ENCODE results near the gene KRTAP12-2. TPM values are rescaled to one million over a fixed set of nuclear protein-coding genes. Genes with fewer than 3 reads are reported as not detected.
"Not testable (repeated sequence)": the region's sequence is repeated elsewhere in the genome, so short reads cannot be mapped to it uniquely, and the experiment has no call there.

The KRTAP12-2 gene
- total RNA-seq, 1 donor from 2014 or later, result not detected

DNA sequence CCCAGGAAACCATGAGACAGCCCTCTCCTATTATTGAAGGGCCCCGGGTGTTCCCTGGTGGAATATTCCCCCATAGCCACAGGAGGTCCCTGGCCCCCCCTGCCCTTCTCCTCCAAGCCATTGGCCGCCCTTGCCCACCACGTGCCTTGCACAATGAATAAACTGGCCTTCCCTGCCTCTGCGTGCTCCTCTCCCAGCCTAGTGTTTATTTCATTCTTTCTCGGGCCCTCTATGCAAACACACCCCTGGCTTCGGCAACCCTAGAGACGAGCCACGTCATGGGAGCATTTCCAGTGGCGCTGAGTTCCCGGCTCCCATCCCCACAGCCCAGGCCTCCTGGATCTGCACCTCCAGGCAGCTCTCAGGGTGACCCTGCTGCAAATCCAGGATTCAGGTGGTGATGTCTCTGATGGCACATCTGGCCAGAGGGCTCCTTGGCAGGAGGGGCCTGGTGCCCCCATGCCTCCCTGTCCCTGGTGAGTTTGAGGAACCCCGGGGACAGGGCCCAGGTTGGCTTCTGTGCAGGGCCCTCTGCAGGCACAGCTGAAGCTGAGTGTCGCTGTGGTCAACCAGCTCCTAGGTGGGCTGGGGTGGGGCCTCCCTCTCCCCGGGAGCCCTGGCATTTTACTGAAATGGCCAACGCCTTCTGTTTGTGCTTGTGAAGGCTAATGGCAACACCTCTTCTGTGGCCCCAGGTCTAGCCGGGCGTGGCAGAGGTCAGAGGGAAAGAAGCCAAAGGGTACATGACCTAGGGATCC lies 36.4 kb upstream of the KRTAP12-2 start:
- no peak for DNase-seq (ENCODE audit: low read depth, low spot score)

GRCh38 chr21:44702111-44702972 lies 35.6 kb upstream of the KRTAP12-2 start:
- DNase-seq (ENCODE audit: low read depth, low spot score), result no peak

DNA sequence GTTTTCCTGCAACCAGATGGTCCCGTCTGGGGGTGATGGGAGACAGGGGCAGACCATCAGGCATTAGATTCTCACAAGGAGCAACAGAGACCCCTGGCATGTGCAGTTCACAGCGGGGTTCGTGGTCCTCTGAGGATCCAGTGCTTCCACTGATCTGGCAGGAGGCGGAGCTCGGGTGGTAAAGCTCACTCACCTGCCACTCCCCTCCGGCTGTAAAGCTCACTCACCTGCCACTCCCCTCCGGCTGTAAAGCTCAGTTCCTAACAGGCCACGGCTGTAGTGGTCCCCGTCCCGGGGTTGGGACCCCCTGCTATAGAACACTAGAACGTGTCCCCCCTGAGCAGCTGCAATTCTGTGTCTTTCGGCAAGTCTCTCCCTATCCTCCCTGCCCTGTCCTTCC lies 34.8 kb upstream of the KRTAP12-2 start:
- no peak for DNase-seq (ENCODE audit: low read depth, low spot score)

DNA sequence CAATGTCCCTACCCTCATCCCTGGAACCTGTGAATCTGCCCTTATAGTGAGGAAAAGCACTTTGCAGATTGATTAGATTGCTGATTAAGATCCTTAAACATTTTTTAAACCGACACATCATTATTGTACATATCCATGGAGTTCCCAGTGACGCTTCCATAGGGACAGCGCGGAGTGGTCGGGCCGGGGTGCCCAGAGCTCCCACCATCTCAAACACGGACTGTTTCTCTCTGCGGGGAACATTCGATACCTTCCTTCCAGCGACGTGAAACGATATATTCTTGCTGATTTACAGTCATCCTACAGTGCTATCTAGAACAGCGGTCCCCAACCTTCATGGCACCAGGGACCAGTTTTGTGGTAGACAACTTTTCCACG lies 34.3 kb upstream of the KRTAP12-2 start:
- DNase-seq (ENCODE audit: low read depth, low spot score), result no peak

- no peak for DNase-seq (ENCODE audit: low read depth, low spot score)
Observed at GRCh38 chr21:44700101-44701022, 33.6 kb upstream of the KRTAP12-2 start.

DNA sequence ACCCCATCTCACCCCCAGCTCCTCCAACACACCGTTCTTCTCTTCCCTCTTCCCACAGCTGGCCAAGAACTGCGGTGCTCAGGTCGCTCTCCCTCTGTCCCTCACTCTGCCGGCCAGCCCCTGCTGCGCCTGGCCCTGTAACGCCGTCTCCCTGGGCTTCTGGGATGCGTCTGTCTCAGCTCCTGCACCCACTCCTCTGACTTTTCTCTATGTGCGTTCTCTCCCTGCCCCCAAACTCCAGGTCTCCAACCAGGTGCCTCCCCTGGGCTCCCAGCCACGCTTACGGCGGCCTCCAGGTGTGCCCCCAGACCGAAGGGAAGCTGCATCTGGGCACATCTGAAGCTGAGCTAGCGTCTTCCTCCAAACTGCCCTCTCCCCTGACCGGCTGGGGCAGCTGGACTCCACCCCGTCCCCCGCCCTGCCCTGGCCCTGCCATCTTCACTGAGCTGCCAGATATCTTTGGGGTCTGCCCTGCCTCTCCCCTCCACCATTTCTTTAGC lies 32.8 kb upstream of the KRTAP12-2 start:
- DNase-seq (ENCODE audit: low read depth, low spot score), result no peak

- no peak for DNase-seq (ENCODE audit: low read depth, low spot score)
Observed at GRCh38 chr21:44697811-44698734, 31.3 kb upstream of the KRTAP12-2 start.

- not testable (repeated sequence) for DNase-seq (ENCODE audit: low read depth, low spot score)
Observed at GRCh38 chr21:44697172-44697810, 30.6 kb upstream of the KRTAP12-2 start, which contains the start of gene KRTAP10-12. KRTAP10-12 (plus strand) TSS chr21:44697172; CDS start chr21:44697202, 30 bp downstream.

DNA sequence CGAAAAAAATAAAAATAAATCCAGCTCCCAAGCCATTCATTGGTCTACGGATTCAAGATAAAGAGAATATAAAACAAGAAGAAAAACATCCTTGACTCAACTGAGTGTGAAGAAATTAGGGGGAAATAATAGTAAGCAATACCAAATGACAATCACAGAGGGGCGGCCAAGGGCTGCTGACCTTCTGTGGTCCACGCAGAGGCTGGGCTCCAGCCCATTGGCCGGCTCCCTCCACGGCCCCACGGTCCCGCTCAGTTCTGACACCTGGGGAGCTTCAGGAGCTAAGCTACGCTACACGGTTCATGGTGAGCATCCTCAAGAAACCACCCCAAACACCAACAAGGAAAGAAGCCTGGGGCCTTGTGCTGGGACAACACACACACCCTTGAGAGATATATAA lies 29.8 kb upstream of the KRTAP12-2 start:
- DNase-seq (ENCODE audit: low read depth, low spot score), result no peak

DNA sequence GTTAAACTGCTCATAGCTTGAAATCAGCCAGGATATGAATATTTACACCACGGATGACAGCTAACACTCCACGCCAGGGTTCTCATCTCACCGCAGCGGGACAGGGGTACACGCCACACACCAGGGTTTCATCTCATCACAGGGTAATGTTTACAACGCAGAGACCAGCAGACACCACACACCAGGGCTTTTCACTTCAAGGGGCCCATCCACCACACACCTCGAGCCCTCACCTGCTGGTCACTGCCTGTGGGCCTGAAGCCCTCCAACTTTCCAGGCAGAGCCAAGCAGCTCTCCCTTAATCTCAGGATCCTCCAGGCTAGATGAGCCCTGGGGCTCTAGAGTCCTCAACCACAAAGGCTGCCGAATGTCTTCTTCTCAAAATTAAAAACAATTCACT lies 28.9 kb upstream of the KRTAP12-2 start:
- no peak for DNase-seq (ENCODE audit: low read depth, low spot score)

- DNase-seq (ENCODE audit: low read depth, low spot score), result no peak
Observed at GRCh38 chr21:44695184-44695583, 28.5 kb upstream of the KRTAP12-2 start.

DNA sequence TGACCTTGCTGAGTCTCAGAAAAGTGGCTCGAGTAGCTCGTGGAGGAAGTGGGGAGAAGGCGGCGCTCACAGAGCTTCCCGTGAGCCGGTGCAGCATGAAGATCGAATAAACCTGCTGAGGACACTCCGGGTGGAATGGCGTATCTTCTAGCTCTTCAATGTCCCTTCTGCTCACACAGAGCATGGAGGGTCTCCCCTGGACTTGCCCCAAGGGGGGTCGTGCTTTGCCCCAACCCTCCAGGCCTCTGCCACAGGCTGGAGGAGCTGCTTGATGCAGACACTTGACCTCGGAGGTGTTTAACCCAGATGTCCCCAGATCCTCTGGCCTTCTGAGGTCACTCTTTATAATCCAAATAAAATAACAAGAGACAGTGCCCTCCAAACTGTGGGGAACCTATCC lies 28.0 kb upstream of the KRTAP12-2 start:
- no peak for DNase-seq (ENCODE audit: low read depth, low spot score)

- no peak for DNase-seq (ENCODE audit: low read depth, low spot score)
Observed at GRCh38 chr21:44692798-44693512, 26.2 kb upstream of the KRTAP12-2 start.

DNA sequence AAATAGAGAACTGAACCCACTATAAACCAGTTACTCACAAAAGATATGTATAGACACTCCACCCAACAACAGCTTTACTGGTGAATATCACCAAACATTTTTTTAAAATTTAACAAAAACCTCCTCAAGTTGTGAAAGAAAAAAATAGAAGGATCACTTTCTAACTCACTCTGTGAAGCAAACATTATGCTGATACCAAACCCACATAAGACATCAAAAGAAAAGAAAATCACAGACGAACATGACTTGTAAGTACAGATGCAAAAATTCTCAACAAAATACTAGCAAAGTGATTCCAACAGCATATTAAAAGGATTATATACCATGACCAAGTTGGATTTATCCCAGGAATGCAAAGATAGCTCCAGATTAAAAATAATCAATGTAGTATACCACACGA lies 25.0 kb upstream of the KRTAP12-2 start:
- DNase-seq (ENCODE audit: low read depth, low spot score), result no peak

GRCh38 chr21:44689740-44690139 lies 23.0 kb upstream of the KRTAP12-2 start:
- not testable (repeated sequence) for DNase-seq (ENCODE audit: low read depth, low spot score)

DNA sequence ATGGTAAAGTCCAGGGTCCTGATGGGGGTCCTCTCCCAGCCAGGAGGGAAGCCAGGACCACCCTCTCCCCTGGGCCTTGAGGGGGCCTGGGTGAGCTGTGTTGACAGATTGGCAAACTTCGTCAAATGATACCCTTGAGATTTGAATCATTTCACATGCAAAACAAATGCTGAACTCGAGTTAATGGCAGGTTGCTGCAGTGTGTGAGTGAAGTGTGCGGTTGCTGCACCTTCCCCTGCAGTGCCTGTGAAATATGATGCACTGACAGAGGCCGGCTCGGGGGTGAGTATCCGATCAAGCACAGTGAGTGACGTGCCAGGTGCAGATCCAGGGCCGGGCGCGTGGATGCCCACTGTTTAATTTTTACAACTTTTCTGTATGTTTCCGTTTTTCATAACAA lies 20.9 kb upstream of the KRTAP12-2 start:
- no peak for DNase-seq (ENCODE audit: low read depth, low spot score)

DNA sequence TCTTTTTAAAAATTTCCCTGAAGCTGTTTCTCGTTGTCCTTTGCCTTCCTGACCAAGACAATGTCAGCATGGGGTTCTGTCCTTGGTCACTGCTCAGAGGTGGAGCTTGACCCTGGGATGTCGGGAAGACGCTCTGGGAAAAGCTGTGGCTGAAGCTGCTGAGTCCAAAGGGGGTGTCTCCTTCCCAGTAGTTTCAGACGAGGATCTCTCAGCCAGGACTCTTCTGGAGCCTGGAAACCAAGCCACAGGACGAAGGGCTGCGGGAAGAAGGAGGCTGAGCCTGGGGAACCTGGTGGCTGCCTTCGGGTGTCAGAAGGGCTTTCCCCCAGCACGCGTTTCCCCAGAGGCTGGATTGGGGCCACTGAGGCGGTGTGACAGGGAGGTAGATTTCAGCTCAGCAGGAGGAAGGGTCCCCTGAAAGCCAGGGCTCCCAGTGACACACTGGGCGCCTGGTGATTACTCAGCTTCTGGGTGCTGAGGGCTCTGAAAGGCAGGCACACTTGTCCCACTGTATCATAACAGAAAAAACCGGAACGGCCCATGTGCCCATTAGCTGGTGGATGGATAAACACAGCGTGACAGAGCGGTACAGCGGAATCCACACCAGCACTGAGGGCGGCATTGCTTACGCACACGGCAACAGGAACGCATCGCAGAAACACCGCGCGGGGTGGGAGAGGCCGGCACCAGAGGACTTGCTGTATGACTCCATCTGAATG lies 20.3 kb upstream of the KRTAP12-2 start:
- no peak for DNase-seq (ENCODE audit: low read depth, low spot score)

GRCh38 chr21:44686000-44686781 lies 19.5 kb upstream of the KRTAP12-2 start:
- DNase-seq (ENCODE audit: low read depth, low spot score), result no peak
